Keratinocyte (primary cell): ENCODE measurements around the gene SEL1L2. TPM values are rescaled to one million over a fixed set of nuclear protein-coding genes. Genes with fewer than 3 reads are reported as not detected.

Experiments
- DNase-seq: peaks from one replicate; pipeline ENCODE4 v3.0.0-alpha.2; 2011; ENCODE audit warnings: low read depth, missing footprints, low spot score
- FAIRE-seq: peaks from 2 replicates; lab custom pipeline; 2011; peaks lifted over from hg19 to GRCh38; lab: Jason Lieb, UNC
- H2AFZ ChIP-seq: 2 replicates; pipeline ENCODE4 v1.6.0; 2012; ENCODE audit warnings: low read length, control low read depth, inconsistent platforms; ENCODE audit not compliant: control insufficient read depth
- H3K27ac ChIP-seq: 2 replicates; pipeline ENCODE4 v1.5.1; 2011; ENCODE audit warnings: low read length; ENCODE audit not compliant: control insufficient read depth, insufficient read depth
- H3K27me3 ChIP-seq: 3 replicates; pipeline ENCODE4 v1.6.0; 2011; ENCODE audit warnings: low read length; ENCODE audit not compliant: control insufficient read depth, insufficient read depth; ENCODE audit errors: extremely low read depth
- H3K36me3 ChIP-seq, 2 experiments: 2 replicates in 1 of 2; 3 replicates in 1 of 2; pipeline ENCODE4 v1.5.1; 2011; ENCODE audit warnings: low read length in 2 of 2, mild to moderate bottlenecking in 1 of 2; ENCODE audit not compliant: control insufficient read depth in 2 of 2, insufficient read depth in 2 of 2; ENCODE audit errors: extremely low read depth in 1 of 2
- H3K4me1 ChIP-seq: 3 replicates; pipeline ENCODE4 v1.5.1; 2011; ENCODE audit warnings: low read length; ENCODE audit not compliant: control insufficient read depth, insufficient read depth; ENCODE audit errors: extremely low read depth
- H3K4me2 ChIP-seq: 3 replicates; pipeline ENCODE4 v1.6.0; 2011; ENCODE audit warnings: low read depth, low read length; ENCODE audit not compliant: control insufficient read depth, insufficient read depth; ENCODE audit errors: extremely low read depth
- H3K4me3 ChIP-seq, 3 experiments: fragments of 200-600 bp in 1 of 3; sonication (generic) in 1 of 3; 2 replicates in 2 of 3; 3 replicates in 1 of 3; pipeline ENCODE4 v1.5.1; 2011 to 2016; ENCODE audit warnings: low read length in 3 of 3, mild to moderate bottlenecking in 3 of 3, control low read depth in 2 of 3, inconsistent platforms in 1 of 3, low read depth in 1 of 3, mixed read lengths in 1 of 3, mixed run types in 1 of 3, moderate library complexity in 1 of 3; ENCODE audit not compliant: control insufficient read depth in 2 of 3, insufficient read depth in 2 of 3; ENCODE audit errors: extremely low read depth in 1 of 3
- H3K79me2 ChIP-seq: 2 replicates; pipeline ENCODE4 v1.6.0; 2012; ENCODE audit warnings: low read length; ENCODE audit not compliant: control insufficient read depth, insufficient read depth
- H3K9ac ChIP-seq: 3 replicates; pipeline ENCODE4 v1.6.0; 2011; ENCODE audit warnings: low read length; ENCODE audit not compliant: control insufficient read depth, insufficient read depth; ENCODE audit errors: extremely low read depth
- H3K9me1 ChIP-seq: 3 replicates; pipeline ENCODE4 v1.6.0; 2011; ENCODE audit warnings: low read length; ENCODE audit not compliant: control insufficient read depth, insufficient read depth; ENCODE audit errors: extremely low read depth
- H3K9me3 ChIP-seq: 2 replicates; pipeline ENCODE4 v1.5.1; 2012; ENCODE audit warnings: low read depth, low read length; ENCODE audit not compliant: control insufficient read depth
- H4K20me1 ChIP-seq: 3 replicates; pipeline ENCODE4 v1.6.0; 2011; ENCODE audit warnings: low read length; ENCODE audit not compliant: control insufficient read depth, insufficient read depth; ENCODE audit errors: extremely low read depth
- CTCF ChIP-seq, 3 experiments: IDR thresholded peaks in 1 of 3; conservative IDR thresholded peaks in 1 of 3; optimal IDR thresholded peaks in 1 of 3; 2 replicates in 2 of 3; 3 replicates in 1 of 3; pipeline versions ENCODE3 to v1.5.1; 2011; ENCODE audit warnings: low read length in 3 of 3, mild to moderate bottlenecking in 3 of 3, moderate library complexity in 2 of 3, control low read depth in 1 of 3, inconsistent platforms in 1 of 3; ENCODE audit not compliant: insufficient read depth in 2 of 3; ENCODE audit errors: extremely low read depth in 1 of 3
- EZH2 ChIP-seq: IDR thresholded peaks from one replicate; pipeline ENCODE4 v1.6.1; 2012; ENCODE audit warnings: inconsistent platforms, mild to moderate bottlenecking, low read length, moderate library complexity
- dilution Hi-C: fragments of 300-500 bp; cut with MboI; formaldehyde crosslinking; loops from one replicate; pipeline ENCODE4 v1.7.0; 2020; ENCODE audit warnings: low sequenced_read_pairs; ENCODE audit not compliant: extremely low pct_ligation_motif_present
- polyA plus RNA-seq, 5 experiments: library from polyadenylated mRNA; depleted of rRNA in 3 of 5; stranded (reverse) in 3 of 5; stranded (forward) in 1 of 5; unstranded in 1 of 5; fragments of >200 nt; gene quantifications; 1 replicate in 1 of 5; 2 replicates in 3 of 5; 3 replicates in 1 of 5; pipeline versions ENCODE4 v1.2.1 to v1.2.3, GENCODE V29; 2011 to 2012; ENCODE audit warnings: missing spikeins in 2 of 5, low read depth in 1 of 5, low replicate concordance in 1 of 5

SEL1L2 gene
- polyA plus RNA-seq, 1 donor (not counting 4 experiments of a cell fraction or from before 2014, with no cell fraction given), result not detected

DNA sequence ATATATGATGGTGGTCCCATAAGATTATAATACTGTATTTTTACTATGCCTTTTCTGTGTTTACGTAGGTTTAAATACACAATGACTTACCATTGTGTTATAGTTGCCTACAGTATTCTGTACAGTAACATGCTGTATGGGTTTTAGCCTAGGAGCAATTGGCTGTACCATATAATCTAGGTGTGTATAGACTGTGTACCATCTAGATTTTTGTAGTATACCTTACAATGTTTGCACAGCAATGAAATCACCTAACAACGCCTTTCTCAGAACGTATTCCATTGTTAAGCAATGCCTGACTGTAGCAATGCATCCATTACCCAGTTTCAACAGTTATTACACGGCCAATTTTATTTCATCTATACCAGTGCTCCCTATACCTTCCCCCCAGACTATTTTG lies 15.6 kb upstream of the SEL1L2 start:
- no peaks in the 10 kb centered on the region for H3K9me3 ChIP-seq
- dilution Hi-C loops, result no loop called here
- DNase-seq (no peak), FAIRE-seq (no peak)
- no peaks in the 10 kb centered on the region for H4K20me1 ChIP-seq
- no peaks in the 10 kb centered on the region for H3K79me2 ChIP-seq
- no peaks in the 10 kb centered on the region for H3K36me3 ChIP-seq
- no peak overlapping the region for H3K4me3 ChIP-seq
- no peaks in the 10 kb centered on the region for H3K9me1 ChIP-seq
- H3K9ac ChIP-seq, result no peak overlapping the region
- TF ChIP-seq EZH2, result no peak
- TF ChIP-seq CTCF (optimal IDR thresholded peaks at IDR 0.05 in 1 of 3, IDR thresholded peaks at IDR 0.05 in 1 of 3, conservative IDR thresholded peaks at IDR 0.05 in 1 of 3; ENCODE audit: extremely low read depth in 1 of 3, insufficient read depth in 2 of 3, low read length in 3 of 3), result no peak
- no peaks in the 10 kb centered on the region for H3K27me3 ChIP-seq
- H2AFZ ChIP-seq, result no peak overlapping the region
- H3K27ac ChIP-seq, result no peak overlapping the region
- H3K4me2 ChIP-seq, result no peak overlapping the region
- no peaks in the 10 kb centered on the region for H3K4me1 ChIP-seq

- Histone ChIP-seq H3K36me3 (no peaks in the 10 kb centered on the region), H3K79me2 (no peaks in the 10 kb centered on the region), H3K27ac (no peak overlapping the region), H3K4me2 (no peak overlapping the region), H3K4me1 (peaks cover 7% of the 10 kb centered on the region), H4K20me1 (no peaks in the 10 kb centered on the region), H2AFZ (no peak overlapping the region), H3K9ac (no peak overlapping the region), H3K9me3 (no peaks in the 10 kb centered on the region), H3K27me3 (no peaks in the 10 kb centered on the region), H3K4me3 (no peak overlapping the region), H3K9me1 (no peaks in the 10 kb centered on the region)
- dilution Hi-C loops, result no loop called here
- no peak for TF ChIP-seq EZH2
- TF ChIP-seq CTCF (optimal IDR thresholded peaks at IDR 0.05 in 1 of 3, IDR thresholded peaks at IDR 0.05 in 1 of 3, conservative IDR thresholded peaks at IDR 0.05 in 1 of 3; ENCODE audit: extremely low read depth in 1 of 3, insufficient read depth in 2 of 3, low read length in 3 of 3), result no peak
- DNase-seq (no peak), FAIRE-seq (no peak)
Measured at GRCh38 chr20:14000917-14001316, 10.5 kb upstream of the SEL1L2 start.
